NCI-H82 (cell line): ENCODE results near the gene NTN3.

ENCODE experiments used
- DNase-seq: peaks from one replicate; lab custom pipeline; 2025; lab: John Stamatoyannopoulos, UW

The NTN3 gene

DNA sequence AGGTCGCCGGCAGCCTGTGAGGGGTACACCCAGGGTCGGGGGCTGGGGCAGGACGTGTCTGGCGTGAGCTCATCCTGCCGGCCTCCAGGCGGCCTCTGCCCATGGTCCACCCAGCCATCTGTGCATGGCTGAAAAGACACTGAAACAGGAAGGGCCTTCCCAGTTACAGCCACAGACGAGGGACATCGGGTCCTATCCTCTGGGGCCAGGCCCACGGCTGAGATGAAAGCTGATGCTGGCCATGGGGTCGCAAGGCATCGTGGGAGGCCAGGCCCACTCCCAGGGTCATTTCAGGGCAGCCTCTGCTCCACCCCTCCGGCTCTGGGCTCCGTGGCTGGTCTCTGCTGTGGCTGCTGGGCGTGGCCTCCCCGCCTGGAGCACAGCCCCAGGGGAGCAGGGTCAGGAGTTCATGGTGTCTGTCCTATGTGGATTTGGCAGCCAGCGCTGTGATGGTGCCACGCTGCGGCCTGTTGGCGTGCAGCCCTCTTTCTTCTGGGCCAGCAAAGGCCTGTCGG, 26.1 kb downstream of the NTN3 start:
- no peak for DNase-seq

- no peak for DNase-seq
Observed at GRCh38 chr16:2497695-2498484, 26.8 kb downstream of the NTN3 start.

GRCh38 chr16:2498531-2499253, 27.6 kb downstream of the NTN3 start:
- no peak for DNase-seq

- no peak for DNase-seq
Observed at GRCh38 chr16:2499454-2499853, 28.4 kb downstream of the NTN3 start.

- DNase-seq, result no peak
Observed at GRCh38 chr16:2499890-2500429, 28.9 kb downstream of the NTN3 start.

DNA sequence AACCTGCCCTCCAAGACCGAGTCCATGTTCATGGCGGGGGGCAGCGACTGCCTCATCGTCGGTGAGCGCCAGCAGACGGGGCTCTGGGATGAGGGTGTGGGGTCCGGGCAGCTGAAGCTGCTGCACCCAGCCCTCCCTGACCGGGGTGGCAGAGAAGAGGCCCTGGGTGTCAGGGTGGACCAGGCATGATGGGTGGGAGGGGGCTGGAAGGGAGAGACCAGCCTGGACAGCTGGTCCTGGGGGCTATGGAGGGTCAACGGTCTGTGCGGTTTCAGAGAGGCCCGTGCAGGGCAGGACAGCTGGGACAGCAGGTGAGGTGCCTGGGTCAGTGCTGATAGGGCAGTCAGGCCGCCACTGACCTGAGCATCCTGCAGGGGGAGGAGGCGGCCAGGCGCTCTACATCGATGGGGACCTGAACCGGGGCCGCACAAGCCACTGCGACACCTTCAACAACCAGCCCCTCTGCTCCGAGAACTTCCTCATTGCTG, 29.4 kb downstream of the NTN3 start:
- no peak for DNase-seq

- DNase-seq, result peak; percentile 94
Observed at GRCh38 chr16:2500918-2501750, 30.0 kb downstream of the NTN3 start.

DNA sequence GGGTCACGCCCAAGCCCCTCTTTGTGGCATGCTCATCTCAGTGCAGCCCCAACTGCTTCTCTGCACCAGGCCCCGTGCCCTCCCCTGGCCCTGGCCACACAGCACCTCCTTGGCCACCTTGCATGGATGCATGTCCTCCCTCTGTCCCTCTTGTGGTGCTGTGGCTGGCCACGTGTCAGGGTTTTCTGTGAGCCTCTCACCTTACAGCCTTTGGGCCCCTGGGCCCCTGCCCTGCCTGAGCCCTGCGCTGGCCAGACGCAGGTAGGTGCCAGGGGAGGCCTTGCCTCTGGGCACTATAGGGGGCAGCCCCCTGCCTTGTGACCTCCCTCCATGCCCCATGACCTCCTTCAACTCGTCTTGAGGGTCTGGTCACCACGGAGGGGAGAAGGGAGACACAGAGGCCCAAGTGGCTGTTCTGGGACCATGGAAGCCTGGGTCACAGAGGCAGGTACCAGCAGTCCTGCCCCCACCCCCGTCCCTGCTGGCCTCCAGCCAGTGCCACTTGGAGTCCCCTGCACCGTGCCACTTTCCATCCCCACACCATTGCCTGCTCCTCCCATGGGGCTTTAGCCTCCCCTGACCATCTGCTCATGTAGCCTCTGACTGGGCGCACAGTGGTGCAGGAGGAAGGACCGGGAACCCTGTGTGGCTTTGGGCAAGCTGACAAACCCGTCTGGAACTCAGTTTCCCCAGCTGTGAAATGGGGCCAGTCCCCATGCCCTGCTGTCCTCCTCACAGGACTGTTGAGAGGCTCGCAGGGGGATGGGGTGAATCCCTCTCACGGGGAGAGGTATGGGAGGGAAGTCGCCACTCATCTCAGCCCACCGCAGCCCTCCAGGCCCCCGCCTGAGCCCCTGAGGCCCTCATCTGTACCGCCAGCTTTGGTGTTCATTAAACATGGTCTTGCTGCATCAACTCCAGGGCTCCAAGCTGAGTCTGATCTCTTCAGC, 31.1 kb downstream of the NTN3 start:
- no peak for DNase-seq

DNA sequence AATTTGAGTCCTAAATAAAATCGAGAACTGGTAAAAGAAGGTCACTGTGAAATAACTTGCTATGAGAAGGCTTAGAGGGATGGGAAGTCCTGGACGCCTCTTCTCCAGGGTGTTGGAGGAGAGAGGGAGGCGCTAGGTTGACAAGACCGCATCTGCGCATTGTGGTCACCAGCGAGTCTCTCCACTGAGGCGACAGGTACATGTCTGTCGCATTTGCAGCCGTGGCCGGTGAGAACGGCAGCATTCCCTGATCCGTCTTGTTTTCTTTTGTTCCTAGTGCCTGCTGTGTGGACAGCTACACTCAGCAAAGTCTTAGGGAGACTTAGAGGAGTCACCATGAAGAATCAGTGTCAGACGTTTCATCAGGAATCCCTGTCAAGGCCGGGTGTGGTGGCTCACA, 34.6 kb downstream of the NTN3 start:
- no peak for DNase-seq

GRCh38 chr16:2507052-2507659, 36.1 kb downstream of the NTN3 start:
- no peak for DNase-seq

GRCh38 chr16:2507665-2508064, 36.6 kb downstream of the NTN3 start:
- no peak for DNase-seq

- DNase-seq, result no peak
Observed at GRCh38 chr16:2508722-2509400, 37.8 kb downstream of the NTN3 start.

- DNase-seq, result peak; percentile 50
Observed at GRCh38 chr16:2511128-2511800, 40.2 kb downstream of the NTN3 start.

DNA sequence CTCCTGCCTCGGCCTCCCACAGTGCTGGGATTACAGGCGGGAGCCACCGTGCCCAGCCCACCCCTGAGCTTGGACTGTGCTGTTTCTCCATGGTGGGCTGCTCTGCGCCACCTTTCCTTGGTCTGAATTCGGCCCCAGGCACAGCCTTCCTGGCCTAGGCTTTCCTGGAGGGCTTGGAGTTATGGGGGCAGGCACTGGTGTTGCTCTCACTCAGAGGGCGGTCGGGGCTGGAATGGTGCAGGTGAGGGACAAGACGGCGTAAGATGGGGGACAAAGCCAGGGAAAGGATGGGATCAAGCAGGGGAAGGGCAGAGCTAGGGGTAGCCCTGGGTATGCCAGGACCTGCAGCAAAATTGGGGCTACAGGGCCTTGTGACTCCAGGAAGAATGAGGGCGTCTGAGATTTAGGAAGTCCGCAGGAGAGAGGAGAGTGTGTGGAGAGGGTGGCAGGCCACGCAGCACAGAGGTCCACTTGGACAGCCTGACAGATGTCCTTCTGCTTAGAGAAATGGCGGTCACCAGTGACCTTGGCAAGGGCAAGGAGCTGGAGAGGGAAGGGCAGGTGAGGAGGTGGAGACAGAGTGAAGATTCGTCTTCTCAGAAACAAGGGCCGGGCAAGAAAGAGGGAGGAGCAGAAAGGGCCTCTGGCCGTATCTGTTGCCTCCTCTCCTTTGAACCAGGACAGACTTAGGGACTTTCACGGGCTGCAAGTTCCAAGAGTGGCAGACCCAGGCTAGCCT, 41.1 kb downstream of the NTN3 start:
- no peak for DNase-seq

DNA sequence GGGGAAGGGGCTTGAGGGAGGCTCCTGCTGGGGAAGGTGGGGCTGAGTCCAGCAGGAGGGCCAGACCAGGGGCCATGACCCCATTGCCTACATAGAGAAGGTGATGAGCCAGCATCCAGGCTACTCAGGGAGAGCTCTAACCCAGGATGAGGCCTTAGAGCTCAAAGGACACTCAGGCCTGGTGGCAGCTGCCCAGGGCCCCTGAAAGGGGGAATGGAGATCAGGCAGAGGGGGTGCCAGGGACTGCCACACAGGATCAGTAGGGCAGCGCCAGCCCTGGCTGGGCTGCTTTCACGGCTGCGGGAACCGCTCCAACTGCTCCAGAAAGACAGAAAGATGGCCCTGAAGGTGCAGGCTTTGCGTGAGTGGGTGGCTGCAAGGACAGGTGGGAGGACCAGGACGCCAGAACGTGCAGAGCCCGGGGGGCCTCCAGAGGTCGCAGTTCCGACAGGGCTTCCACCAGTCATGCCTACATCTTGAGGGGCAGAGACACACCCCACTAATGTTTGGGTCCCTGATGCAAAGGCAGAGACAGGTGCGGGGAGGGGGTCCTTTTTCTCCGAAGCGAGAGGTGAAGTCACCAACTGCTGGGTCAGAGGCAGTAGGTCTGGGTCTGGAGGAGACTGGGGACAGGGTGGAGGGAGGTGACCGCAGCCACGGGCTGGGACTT, 41.8 kb downstream of the NTN3 start:
- DNase-seq, result peak; percentile 55

GRCh38 chr16:2513405-2514332, 42.6 kb downstream of the NTN3 start, which contains the start of gene ATP6V0C:
Gene ATP6V0C (plus strand): TSS chr16:2513952. CDS start chr16:2514104, 152 bp downstream.
- peak; percentile 96 for DNase-seq
